GM12892 (cell line): Measurements from ENCODE around the gene GLRX3.

Experiments
- DNase-seq: peaks from one replicate; pipeline ENCODE4 v3.0.0; 2011; ENCODE audit not compliant: insufficient read length
- FAIRE-seq: peaks from 2 replicates; lab custom pipeline; 2011; peaks lifted over from hg19 to GRCh38; lab: Jason Lieb, UNC
- POLR2A ChIP-seq: IDR thresholded peaks from 2 replicates; pipeline ENCODE4 v1.6.1; 2011; ENCODE audit warnings: low read depth, low read length, control low read depth
- POLR2AphosphoS5 ChIP-seq: IDR thresholded peaks from 2 replicates; pipeline ENCODE4 v1.6.1; 2011; ENCODE audit warnings: low read depth, low read length, control low read depth
- TAF1 ChIP-seq: IDR thresholded peaks from 2 replicates; pipeline ENCODE4 v1.6.1; 2011; ENCODE audit warnings: low read depth, mild to moderate bottlenecking, control low read depth, low read length, borderline replicate concordance

GLRX3 gene

DNA sequence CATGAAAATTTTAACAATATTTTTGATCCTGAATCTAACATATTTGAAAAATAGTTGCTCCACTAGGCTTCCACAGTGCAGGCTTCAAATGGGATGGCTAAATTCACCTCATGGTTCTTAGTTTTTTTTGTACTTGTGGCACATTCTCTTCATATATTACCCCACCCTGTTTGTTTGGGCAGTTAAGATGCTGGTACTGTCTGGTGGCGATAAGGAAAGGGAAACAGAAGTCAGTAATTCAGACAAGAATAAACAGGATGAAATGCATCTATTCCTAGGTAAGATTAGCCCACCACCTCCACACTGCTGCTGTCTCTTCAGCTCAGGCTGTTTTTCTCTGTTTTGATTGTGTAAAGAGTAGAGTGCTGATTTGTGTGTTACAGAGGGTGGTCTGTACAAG lies 44.2 kb downstream of the GLRX3 start:
- FAIRE-seq, result no peak
- no peak for TF ChIP-seq TAF1
- no peak for TF ChIP-seq POLR2A
- TF ChIP-seq POLR2AphosphoS5, result no peak
- no peak for DNase-seq

GRCh38 chr10:130181858-130182257 lies 45.7 kb downstream of the GLRX3 start:
- TF ChIP-seq POLR2A, result no peak
- TF ChIP-seq POLR2AphosphoS5, result no peak
- TF ChIP-seq TAF1, result no peak
- no peak for FAIRE-seq
- no peak for DNase-seq

GRCh38 chr10:130185591-130185990 lies 49.4 kb downstream of the GLRX3 start:
- TF ChIP-seq TAF1 (no peak), POLR2AphosphoS5 (no peak), POLR2A (no peak)
- no peak for FAIRE-seq

GRCh38 chr10:130188195-130189175 lies 52.3 kb downstream of the GLRX3 start:
- DNase-seq (no peak), FAIRE-seq (no peak)
- TF ChIP-seq TAF1, result no peak
- TF ChIP-seq POLR2AphosphoS5, result no peak
- TF ChIP-seq POLR2A, result no peak

More at GRCh38 chr10:130185591-130185990, 49.4 kb downstream of the GLRX3 start:
- no peak for DNase-seq

DNA sequence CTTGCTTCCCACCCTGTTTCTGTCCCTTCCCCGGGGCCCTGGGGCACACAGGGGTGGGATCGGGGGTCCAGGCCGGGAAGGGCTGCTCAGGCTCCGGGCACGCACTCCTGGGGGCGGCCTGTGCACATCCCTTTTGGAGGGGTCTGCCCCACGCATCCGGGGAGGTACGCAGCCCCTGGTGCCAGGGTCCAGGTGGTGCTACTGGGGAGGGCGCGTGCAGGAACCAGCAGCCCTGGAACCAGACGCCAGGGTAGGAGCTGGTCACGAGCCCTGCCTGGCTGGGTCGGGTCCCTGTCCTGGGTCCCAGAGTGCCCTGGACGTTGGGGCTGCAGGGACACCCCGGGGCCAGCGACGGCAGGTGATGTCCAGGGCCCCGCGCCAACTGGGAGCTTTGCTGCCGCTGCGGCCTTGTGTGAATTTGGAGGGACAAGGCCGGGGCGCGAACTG lies 53.4 kb downstream of the GLRX3 start:
- TF ChIP-seq TAF1 (no peak), POLR2A (no peak), POLR2AphosphoS5 (no peak)
- DNase-seq, result no peak
- no peak for FAIRE-seq

DNA sequence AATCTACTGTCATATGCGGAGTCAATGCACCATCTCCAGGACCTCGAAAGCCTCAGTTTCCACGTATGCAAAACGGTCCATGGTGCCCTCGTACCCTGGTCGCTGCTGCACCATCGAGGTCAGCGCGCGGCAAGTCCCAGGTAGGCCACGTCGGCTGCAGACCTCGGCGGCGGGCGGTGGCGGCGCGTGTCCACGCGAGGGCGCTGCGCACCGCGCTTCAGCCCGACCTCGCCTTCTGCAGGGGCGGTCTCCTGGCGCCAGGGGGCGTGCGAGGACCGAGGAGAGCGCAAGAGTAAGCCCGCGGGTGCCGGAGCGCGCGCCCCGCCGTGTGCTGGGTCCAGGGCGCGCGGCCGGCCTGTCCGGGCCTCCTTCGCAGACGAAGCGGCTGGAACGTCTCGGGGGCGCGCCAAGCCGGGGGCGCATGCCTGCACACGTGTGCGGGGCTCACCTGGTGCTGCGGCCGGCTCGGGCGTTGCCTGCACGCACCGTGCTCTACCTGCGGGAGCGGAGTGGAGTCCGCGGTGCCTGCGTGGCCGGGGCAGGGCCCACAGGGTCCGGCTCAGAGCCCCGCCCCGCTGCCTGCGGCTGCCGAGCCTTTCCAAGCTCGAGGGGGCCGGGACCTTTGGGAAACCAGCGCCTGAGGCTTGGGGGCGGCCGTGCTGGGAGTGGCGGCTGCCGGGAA lies 54.0 kb downstream of the GLRX3 start:
- peak; percentile 91 for DNase-seq
- FAIRE-seq, result peak; percentile 85
- TF ChIP-seq POLR2AphosphoS5 (no peak), TAF1 (no peak), POLR2A (no peak)

DNA sequence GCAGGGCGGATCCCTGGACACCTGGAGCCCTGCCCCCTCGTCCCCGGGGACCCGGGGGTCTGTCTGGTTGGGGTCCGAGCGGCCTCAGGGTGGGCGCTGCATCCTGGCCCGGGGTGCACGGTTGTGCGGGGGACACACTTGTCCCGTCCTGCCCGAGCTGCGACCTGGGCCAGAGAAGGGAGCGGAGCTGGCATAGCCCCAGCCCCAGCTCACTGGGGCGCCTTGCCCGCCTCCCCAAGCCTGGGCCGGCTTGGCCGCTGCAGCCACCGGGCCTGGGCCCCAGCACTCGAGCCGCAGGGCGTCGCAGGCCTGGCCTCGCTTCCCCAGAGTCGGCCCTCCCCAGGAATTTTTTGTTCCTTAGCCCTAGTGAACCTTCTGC lies 54.5 kb downstream of the GLRX3 start:
- TF ChIP-seq TAF1 (no peak), POLR2A (no peak), POLR2AphosphoS5 (no peak)
- no peak for DNase-seq
- no peak for FAIRE-seq

DNA sequence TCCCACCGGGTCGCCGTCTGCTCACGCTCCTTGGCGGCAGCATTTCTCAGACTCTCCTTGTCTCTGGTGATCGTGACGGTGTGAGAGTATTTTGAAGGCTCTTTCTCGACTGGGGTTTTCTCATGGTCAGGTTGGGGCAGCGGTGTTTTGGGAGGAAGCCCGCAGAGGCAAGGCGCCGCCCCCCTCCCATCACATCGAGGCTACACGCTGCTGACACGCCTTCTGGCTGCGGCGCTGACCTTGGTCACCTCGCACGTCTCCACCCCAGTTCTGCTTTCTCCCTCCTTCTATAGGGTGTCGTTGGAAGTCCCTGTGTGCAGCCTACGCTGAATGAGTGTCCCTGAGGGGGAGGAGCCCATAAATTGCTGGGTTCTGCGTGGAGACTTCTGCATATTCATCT lies 55.2 kb downstream of the GLRX3 start:
- DNase-seq (no peak), FAIRE-seq (no peak)
- no peak for TF ChIP-seq POLR2AphosphoS5
- TF ChIP-seq POLR2A, result no peak
- no peak for TF ChIP-seq TAF1

DNA sequence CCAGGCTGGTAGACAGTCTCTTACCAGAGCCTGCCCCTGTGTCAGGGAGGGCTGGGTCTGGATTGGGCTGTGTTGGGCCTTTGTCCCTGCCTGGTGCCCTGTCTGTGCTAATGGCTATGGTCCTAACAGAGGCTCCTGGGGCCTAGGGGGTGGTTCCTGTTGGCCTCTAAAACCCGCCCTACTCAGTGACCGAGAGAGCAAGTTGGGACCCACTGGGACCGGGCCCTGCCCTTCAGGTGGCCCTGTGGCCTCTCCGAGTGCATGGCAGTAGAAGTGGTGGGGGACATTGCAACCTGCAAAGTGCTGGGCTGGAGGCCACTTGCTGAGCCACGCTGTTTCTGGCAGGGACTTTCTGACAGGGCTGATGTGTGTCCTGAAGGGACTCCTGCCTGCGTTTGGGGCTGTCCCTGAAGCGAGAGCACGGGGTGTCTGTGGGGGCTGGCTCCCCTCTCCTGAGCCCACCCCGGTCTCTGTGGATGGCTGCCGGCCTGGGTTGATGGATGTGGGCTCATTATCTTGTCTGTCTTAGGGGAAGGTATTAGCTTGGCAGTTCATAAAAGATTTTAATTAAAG lies 56.2 kb downstream of the GLRX3 start:
- DNase-seq (no peak), FAIRE-seq (no peak)
- TF ChIP-seq TAF1 (no peak), POLR2A (no peak)

- TF ChIP-seq POLR2A, result no peak
- no peak for TF ChIP-seq POLR2AphosphoS5
- no peak for TF ChIP-seq TAF1
- DNase-seq (no peak), FAIRE-seq (no peak)
Measured at GRCh38 chr10:130193033-130193432, 56.8 kb downstream of the GLRX3 start.

DNA sequence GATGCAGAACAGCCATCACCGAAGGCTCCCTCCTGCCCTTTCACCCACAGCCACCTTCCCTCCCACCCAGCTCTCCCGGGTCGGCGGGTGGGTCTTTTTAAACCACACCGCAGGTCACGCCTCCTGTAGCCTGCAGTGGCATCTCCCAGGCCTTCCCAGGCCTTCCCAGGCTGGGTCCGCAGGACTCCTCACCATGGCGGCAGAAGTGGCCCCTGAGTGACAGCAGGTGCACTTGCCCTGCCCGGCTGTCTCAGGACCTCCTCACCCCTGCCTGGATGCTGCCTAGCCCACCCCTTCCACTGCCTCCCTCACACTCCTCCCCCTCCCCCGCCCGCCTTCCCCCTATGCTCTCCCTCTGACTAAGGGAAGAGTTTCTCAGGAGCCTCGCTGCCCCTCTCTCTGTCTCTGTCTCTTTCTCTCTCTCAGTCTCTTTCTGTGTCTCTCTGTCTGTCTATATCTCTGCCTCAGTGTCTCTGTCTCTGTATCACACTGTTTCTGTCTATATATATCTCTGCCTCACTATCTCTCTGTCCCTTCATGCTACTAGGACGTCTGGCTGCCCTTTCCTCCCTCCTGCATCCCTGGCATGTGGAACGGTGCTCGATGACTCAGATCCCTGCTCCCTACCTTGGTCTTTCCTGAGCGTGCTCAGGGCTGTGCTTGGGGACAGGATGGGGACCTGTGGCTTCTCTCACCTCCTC lies 57.5 kb downstream of the GLRX3 start:
- DNase-seq (no peak), FAIRE-seq (no peak)
- TF ChIP-seq POLR2AphosphoS5, result no peak
- no peak for TF ChIP-seq TAF1
- TF ChIP-seq POLR2A, result no peak
